Heart left ventricle (tissue), 13 donors: ENCODE measurements around the gene RHOC.

Experiments
- CTCF ChIP-seq, 12 donors: fragments of 200-600 bp; sonication (generic) in 4 of 12; IDR thresholded peaks; one replicate each; pipeline versions ENCODE4 v1.5.0 to v1.8.0; 2018 to 2022; ENCODE audit warnings: antibody characterized with exemption in 12 of 12, mild to moderate bottlenecking in 5 of 12
- POLR2A ChIP-seq, 2 donors: fragments of 450-650 bp; IDR thresholded peaks; one replicate each; pipeline ENCODE4 v1.6.1; 2017; ENCODE audit warnings: antibody characterized with exemption in 2 of 2, mild to moderate bottlenecking in 2 of 2, moderate library complexity in 2 of 2
- donor health status: ischemic (EF 13 %, LVEDD 7.1; RV severe dilation, severe dysfunction).
- donor health status: DM: no; HTN: yes; CAD: no.
- donor health status: DM: no; HTN: no; CAD: no.
- donor health status: ischemic (EF 25% LVEDD 6.9; RV normal size, moderate dysfunction).
- donor health status: ischemic (EF 25% LVEDD 5.7; RV mildly dilated, moderate dysfunction).
- donor health status: ischemic (EF 35%, LVEDD 5.7; RV mildly dilated, moderate dysfunction).
- donor health status: nonischemic (EF 11% LVEDD 7.7; RV severe dilation, severe dysfunction).
- donor health status: DM: yes; HTN: yes; CAD: no.
- donor health status: PGD.
- donor health status: ischemic (EF 29% LVEDD 5.4; RV normal size, mild dysfunction).
- donor health status: nonischemic (EF 23%, LVEDD 6.1; RV moderate dilation, normal function).

GRCh38 chr1:112723511-112723839 is 16.5 kb upstream of the RHOC start:
- no peak for TF ChIP-seq CTCF (IDR thresholded peaks at IDR 0.05)
- no peak for TF ChIP-seq POLR2A (IDR thresholded peaks at IDR 0.05)
